ENCODE measurements around the gene GRAPL. TPM values are rescaled to one million over a fixed set of nuclear protein-coding genes. Genes with fewer than 3 reads are reported as not detected.
"Not testable (repeated sequence)": the region's sequence is repeated elsewhere in the genome, so short reads cannot be mapped to it uniquely, and the experiment has no call there.

Gene GRAPL
- total RNA-seq, 1 experiment from 2014 or later = not detected

DNA sequence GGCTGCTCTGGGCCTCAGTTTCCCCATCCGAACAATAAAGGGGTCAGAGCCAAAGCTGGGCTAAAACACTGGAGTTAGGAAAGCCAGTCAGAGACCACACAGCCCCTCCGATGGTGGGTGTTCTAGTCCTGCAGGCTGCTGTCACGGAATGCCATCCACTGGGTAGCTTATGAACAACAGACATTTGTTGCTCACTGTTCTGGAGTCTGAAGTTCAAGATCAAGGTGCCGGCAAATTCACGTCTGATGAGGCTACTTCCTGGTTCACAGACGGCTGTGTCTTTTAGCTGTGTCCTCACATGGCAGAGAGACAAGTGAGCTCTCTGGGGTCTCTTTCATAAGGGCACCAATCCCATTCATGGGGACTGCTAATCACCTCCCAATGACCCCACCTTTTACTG, 9.2 kb downstream of the GRAPL start:
- DNase-seq (ENCODE audit: low read depth) = not testable (repeated sequence)

DNA sequence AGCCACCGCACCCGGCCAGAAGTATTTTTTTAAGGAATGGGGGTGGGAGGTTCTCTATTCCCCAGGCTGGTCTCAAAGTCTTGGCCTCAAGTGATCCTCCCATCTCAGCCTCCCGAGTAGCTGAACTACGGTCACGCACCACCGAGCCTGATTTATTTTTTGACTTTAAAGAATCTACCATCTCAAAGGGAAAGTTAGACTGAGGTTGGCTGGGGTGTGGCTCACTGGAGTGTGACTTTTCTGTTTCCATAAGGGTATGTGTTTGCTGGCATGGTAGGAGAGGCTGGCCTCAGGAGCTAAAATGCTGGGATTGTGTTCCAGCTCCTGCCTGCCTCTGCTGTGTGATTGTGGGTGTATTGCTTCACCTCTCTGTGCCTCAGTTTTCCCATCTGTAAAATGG, 10.6 kb downstream of the GRAPL start:
- DNase-seq (ENCODE audit: low read depth) = not testable (repeated sequence)

DNA sequence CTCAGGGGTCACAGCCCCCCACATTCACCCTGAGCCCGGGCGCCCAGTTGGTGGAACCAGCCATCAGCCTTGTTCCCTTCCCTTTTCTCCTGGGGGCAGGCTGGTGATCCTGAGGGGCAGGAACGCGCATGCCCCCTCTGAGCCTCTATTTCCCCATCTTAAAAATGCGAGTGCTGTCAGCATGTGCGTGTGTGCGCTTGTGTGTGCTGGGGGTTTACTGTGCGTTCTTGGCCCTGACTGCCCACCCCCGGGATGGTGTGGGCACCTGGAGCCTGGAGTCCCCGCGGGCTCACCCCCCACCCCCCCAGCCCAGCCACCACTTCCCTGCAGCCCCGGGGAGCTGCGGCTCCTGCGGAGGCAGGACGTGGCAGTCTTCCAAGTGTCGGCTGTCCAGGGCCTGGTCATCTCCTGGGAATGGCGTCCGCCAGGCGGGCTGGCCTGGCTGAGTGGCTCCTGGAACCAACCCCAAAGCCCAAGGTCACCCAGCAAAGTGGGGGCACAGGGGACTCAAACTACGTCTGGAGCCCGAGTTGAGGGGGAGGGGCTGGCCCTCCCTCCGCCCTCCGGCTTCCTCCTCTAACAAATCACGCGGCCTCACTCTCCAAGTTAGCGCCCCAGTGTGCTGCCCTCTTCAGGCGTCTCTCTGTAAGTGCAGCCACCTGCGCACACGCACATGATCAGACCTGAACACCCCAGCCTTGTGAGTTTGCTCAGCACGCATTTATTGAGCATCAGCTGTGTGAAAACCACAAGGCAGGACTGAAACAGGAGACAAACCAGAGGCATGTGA, 14.2 kb downstream of the GRAPL start:
- not testable (repeated sequence) for DNase-seq (ENCODE audit: low read depth)

DNA sequence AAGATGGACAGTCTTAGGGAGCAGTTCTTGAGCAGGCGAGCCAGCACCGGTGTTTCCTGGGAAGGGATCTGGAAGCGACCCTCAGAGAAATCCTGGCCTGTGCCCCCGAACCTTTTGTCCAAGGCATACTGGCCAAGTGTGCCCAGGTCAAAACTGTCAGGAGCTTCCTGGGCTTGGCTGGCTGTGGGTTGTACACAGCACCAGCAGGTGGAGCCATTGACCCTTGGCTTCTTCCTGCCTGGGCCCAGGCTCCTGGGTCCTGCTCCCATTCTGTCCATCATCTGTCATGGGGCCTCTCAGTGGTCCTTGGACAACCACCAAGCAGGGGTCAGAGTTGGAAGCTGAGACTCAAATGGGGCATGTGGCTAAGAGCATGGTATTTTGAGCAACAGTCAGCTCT, 15.0 kb downstream of the GRAPL start:
- DNase-seq (ENCODE audit: low read depth) = not testable (repeated sequence)

DNA sequence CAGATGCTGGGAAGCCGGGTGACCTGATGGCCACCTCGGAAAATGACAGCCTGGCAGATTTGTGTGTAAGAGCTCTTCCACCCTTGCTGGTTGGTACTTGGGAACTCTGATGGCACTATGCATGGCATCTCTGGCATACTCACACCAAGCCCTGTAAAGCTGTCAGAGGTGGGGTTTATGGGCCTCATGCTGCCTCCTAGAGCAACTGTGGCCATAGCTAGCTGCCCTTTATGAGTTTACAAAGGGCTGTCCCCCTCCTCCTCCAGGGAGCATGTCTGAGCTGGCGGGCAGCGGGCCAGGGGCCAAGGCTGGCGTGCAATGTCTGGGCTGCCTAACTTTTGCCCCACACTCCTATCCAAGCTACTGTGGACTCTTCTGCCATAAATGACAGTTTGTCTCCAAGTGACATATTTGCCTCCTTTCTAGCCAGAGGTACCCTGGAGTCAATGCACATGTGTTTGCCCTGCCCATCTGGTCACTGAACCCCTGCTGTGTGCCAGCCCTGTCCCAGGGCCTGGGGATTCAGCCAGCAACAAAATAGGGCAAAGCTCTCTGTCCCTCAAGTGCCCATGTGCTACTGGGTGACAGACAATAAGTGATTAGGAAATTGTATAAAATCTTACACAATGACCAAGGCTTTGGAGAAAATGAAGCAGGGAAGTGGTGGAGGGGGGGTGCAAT, 15.8 kb downstream of the GRAPL start:
- not testable (repeated sequence) for DNase-seq (ENCODE audit: low read depth)

DNA sequence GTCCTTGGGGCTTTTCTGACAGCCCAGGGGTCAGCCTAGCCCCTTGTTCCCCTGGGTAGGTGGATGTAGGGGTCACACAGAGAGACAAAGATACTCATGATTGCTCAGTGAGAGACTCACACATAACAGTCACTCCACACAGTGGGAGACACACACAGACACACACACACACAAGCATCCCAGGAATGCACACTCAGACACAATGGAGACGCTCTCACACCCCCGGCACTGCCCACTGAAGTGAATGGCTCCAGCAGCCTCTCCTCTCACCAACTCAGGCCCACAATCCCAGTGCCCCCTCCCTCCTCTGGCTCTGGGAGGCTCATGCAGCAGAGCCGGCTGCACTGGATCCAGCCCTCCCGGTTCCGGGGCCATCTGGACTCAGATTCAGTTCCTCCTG, 17.0 kb downstream of the GRAPL start:
- not testable (repeated sequence) for DNase-seq (ENCODE audit: low read depth)

DNA sequence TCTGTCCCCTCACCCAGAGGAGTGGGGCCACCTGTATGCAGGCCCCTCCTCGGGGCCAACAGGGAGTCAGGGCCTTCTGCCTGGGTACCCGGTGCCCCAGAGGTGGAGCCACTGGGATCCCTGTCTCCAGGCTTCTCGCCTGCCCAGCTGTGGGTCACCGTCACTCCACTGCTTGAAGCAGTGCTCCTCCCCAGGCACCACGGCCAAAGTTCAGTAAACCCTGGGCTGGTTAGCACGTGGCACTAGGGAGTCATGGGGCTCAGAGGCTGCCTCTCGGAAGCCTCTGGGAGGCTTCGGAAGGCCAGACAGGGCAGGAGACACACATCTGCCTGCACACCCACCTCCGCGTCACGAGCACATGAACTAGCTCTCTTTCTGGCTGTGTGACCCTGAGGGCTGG, 18.1 kb downstream of the GRAPL start:
- not testable (repeated sequence) for DNase-seq (ENCODE audit: low read depth)

DNA sequence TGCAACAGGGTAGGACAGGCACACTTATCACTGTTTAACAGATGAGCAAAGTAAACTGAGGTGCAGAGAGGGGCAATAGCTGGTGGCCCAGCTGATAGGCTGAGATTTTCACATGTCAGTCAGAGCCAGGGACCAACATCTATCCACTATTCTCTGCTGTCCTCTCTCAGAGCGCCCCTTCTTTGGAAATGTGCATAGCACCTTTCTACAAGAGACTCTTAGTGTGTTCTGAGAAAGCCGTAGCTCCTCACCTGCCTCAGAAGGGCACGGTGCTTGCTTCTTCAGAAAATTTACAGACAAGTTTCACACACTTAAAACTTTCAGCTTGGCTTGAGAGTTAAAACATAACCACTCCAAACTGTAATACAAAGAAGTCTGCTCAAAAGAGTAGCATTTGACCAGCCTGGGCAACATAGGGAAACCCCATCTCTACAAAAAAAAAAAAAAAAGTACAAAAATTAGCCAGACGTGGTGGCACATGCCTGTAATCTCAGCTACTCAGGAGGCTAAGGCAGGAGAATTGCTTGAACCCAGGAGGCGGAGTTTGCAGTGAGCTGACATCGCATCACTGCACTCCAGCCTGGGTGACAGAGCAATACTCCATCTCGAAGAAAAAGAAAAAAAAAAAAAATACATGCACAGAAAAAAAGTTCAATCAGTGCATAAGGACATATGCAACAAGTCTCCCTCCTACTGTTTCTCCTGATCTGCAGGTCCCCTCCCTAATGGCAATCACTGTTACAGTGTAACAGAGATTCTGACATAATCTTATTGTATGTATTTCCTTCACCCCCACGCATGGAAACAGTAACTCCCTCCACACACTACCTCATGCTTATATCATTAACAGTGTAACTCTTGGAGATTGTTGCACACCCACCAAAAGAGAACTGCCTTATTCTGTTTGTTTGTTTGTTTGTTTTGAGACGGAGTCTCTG, 23.6 kb downstream of the GRAPL start:
- not testable (repeated sequence) for DNase-seq (ENCODE audit: low read depth)

DNA sequence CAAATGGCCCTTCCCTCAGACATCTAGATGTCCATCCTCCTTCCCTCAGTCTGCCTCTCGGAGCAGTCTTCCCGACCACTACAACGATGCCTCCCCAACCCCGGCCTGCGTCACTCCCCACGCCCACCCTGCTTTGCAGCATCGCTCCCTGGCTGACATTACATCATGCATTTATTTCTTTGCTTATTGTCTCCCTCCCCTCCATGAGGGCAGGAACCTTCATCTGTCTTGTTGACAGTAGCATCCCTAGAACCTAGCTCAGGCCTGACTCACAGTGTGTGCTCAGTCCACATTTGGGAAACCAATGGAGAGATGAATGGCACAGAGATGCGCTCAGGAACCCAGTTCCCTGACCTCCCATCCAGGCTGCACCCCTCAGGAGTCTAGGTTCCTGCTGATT, 30.2 kb downstream of the GRAPL start:
- DNase-seq (ENCODE audit: low read depth) = not testable (repeated sequence)

DNA sequence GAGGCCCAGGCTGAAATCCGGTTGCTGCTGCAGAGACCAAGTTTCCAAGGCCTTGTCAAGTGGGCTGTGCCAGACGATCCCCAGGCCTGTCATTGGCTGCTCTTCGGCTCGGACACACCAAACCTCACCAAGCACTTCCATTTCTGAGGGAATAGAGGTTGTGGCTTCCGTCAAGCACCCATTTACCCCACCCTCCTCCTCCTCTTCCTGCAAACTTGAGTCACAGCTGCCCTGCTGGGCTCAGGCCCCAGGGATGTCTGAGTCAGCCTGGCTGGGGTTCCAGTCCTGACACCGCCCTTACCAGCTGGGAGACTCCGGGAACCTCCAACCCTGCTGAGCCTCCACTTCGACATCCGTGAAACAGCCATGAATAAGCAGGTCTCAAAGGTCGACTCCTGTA, 31.1 kb downstream of the GRAPL start:
- not testable (repeated sequence) for DNase-seq (ENCODE audit: low read depth)

DNA sequence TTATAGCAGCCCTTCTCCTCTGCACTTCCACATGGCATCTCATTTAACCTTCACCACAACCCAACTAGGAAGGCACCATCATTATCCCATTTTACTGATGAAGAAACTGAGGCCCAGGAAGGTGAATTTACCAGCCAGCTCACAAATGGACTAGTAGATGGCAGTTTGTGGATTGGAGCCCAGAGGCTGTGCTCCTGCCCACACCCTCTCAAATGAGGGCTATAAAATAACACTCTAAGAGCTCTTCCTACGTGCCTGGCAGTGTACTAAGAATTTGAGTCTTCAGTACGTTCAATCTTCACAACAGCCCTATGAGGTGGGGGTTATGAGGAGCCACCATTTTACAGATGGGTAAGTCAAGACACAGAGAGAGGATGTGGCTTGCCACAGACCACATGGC, 31.5 kb downstream of the GRAPL start:
- not testable (repeated sequence) for DNase-seq (ENCODE audit: low read depth)

DNA sequence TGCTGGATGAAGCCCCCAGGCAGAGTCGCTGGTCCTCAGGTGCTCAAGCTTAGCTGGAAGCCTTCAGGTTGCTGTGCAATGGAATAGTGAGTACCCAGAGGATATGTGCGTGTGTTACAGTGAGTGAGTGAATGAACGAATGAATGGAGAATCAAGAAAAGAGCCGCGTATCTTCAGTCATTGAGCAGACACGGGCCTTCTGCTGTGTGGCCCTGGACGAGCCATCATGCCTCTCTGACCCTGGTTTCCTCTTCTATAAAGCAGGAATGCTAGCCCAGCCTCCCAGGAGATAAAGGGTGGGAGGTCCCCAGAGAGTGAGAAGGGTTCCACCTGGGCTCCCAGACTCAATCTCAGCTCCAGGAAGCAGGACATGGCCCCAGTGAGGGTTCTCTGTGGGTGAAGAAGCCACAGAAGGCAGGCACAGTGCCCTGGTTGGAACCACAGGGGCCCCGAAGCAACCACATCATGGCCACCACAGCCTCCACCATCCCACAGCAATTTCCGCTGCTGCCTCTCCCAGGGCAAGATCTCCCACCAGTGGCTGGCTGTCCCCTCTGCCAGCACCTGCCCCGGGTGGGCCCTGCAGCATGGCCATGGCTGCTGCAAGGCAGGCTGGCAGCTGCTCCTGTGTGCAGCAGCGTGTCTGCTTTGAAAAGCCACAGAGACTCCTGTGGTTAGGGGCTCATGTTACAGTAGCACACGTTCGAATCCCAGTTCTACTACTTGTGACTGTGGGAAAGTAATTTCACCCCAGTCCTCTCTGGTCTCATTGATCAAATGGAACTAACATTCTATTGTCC, 34.1 kb downstream of the GRAPL start:
- DNase-seq (ENCODE audit: low read depth) = not testable (repeated sequence)

DNA sequence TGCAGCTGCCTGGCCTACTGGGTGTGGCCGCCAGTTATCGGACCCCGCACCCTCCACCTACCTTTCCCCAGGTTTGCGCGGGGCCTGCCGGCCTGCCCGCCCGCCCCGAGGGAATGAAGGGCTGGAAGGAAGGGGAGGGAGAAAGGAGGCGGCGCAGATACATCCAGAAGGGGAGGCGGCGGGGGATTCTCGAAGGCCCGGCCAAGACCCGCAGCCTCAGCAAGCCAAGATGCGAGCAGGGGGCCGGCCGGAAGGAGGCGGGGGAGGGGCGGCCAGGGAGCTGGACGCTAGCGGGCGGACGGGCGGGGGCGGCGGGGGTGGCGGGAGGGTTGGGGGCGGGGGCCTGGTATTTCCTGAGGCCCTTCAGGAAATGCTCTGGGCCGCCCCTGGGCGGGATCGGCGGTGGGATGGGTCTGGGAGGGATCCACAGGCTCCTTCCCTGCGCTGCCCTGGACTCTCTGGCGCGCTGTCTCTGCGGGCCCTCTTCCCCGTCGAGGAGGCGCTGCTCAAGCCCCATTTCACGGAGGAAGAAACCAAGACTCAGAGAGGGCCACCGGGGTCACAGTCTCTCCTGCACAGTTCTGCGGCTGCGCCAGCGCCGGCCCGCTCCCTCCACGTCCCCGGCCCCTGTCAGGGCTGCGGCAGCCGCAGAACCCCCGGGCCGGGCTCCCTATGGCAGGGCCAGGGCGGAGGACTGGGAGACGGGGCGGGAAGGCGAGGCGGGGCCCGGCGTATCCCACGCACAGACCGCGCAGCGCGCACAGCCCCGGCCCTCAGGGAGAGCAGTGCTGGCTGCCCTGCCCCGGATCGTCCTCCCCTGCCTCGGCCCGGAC, 35.2 kb downstream of the GRAPL start:
- DNase-seq (ENCODE audit: low read depth) = not testable (repeated sequence)

DNA sequence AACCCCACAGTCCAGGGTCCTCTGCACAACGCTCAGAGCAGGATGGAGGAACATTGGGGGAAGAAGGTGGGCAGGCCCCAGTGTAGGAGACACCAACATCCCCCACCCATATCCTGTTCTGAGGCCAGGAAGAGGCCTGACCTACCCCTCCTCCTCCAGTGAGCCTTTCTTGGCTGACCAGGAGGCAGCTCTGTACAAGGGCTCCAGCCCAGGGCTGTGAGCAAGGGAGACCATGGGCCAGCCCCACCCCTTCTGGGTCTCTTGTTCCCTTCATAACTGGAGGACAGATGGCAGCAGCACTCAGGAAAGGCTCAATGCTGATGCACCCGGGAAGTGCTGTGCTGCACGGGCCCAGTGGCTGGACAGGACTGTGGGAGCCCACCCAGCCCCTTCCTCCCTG, 47.0 kb downstream of the GRAPL start:
- DNase-seq (ENCODE audit: low read depth) = not testable (repeated sequence)

DNA sequence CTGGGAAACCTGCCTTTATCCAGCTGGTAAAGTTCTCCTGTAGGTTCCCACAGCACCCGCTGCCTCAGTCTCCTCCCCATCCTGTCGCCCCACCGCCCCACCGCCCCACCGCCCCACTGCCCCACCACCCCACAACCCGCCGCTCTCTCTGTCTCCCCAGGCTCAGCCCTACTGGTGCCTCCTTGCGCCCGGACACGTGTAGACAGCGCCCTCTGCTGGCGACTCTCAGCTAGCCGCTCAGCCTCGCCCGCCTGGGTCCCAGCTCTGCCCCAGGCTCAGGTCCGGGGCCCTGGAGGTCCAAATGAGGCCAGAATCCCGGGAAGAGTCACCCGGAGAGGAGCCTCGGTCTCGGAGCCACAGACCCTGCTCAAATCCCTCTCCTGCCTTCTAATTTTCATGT, 48.0 kb downstream of the GRAPL start:
- not testable (repeated sequence) for DNase-seq (ENCODE audit: low read depth)

DNA sequence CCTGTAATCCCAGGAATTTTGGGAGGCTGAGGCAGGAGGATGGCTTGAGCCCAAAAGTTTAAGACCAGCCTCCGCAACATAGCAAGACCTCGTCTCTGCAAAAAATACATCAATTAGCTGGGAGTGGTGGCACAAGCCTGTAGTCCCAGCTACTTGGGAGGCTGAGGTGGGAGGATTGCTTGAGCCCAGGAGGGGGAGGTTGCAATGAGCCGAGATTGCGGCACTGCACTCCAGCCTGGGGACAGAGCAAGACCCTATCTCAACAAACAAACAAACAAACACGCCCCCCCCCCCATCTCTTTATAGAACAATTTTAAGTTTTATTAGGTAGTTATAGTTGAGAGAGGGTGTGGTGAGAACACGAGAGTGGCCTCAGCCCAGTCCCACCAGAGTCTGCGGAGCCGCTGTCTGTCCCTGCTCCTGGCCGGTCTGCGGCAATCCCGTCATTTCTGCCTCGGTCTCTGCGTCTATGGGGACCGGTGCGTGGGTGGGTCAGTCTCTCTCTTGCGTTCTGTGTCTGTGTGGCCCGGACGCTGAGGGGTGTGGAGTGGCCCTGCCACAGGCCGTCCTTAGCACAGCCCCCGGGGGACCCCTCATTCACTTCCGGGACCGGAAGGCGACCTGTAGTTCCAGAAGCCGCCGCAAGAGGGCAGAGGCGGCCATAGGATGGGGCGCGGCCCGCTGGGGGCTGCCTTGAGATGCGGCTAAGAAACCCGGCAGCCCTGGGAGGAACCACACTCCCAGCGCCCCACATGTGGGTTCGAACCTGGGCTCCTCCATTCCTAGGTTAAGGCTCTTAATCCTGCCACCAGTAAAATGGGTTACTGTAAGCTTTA, 53.9 kb downstream of the GRAPL start:
- not testable (repeated sequence) for DNase-seq (ENCODE audit: low read depth)

DNA sequence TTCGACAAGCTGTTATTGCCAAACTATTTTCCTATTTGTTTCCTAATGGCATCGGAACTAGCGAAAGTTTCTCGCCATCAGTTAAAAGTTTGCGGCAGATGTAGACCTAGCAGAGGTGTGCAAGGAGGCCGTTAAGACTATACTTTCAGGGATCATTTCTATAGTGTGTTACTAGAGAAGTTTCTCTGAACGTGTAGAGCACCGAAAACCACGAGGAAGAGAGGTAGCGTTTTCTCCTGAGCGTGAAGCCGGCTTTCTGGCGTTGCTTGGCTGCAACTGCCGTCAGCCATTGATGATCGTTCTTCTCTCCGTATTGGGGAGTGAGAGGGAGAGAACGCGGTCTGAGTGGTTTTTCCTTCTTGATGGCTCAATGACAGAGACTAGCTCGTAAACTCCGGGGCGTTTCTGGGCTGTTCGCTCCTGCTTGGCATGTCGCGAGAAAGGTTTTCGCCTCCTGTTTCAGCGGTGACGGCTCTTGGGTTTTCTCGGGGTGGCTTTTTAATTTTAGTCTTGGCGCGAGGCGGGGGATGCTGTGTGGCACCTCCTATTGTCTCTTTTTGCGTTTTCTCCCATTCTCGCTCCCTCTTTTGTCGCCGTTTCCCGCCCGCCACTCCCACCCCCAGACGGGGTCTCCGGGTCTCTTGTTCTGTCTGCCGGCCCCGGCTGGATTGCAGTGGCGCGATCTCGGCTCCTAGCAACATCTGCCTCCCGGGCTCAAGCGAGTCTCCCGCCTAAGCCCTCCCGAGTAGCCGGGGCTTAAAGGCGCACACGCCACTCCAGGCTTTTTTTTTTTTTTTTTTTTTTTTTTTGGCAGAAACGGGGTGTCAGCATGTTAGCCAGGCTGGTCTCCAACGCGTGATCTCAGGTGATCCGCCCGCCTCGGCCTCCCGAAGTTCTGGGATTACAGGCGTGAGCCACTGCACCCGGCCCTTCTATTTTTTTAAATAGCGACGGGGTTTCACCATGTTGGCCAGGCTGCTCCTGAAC, 60.8 kb downstream of the GRAPL start:
- DNase-seq (ENCODE audit: low read depth) = not testable (repeated sequence)

Measured in M059J (cell line).